HG03139 (cell line): ENCODE data around the gene EIF3D.
A peak's percentile ranks its signal among the peaks of the same experiment; 100 is the strongest.

ENCODE experiments used
- ATAC-seq: cut with Tn5 transposase; IDR thresholded peaks from one replicate; pipeline ENCODE4 v1.9.1; 2021; ENCODE audit not compliant: unreplicated experiment

Gene EIF3D

GRCh38 chr22:36510384-36510783 is 18.6 kb downstream of the EIF3D start:
- no peak for ATAC-seq

GRCh38 chr22:36507518-36508010 is 21.4 kb downstream of the EIF3D start:
- ATAC-seq = no peak

GRCh38 chr22:36506637-36507517 is 22.1 kb downstream of the EIF3D start, which contains the start of gene FOXRED2:
TSS of gene FOXRED2 (minus strand) at chr22:36507040. CDS start at chr22:36506422, 618 bp downstream.
- ATAC-seq = peak; percentile 66

- ATAC-seq = no peak
Measured at GRCh38 chr22:36505998-36506635, 22.8 kb downstream of the EIF3D start.

GRCh38 chr22:36497910-36498665 is 30.9 kb downstream of the EIF3D start:
- no peak for ATAC-seq

- ATAC-seq = no peak
Measured at GRCh38 chr22:36493690-36494110, 35.3 kb downstream of the EIF3D start.

- no peak for ATAC-seq
Measured at GRCh38 chr22:36492109-36492508, 36.9 kb downstream of the EIF3D start.

GRCh38 chr22:36491155-36491554 is 37.8 kb downstream of the EIF3D start:
- ATAC-seq = no peak

GRCh38 chr22:36486619-36487384 is 42.2 kb downstream of the EIF3D start:
- ATAC-seq = no peak

GRCh38 chr22:36481393-36482168 is 47.4 kb downstream of the EIF3D start, which contains the start of gene TXN2:
TSS of gene TXN2 (minus strand) at chr22:36481640. CDS start at chr22:36480837, 803 bp downstream.
- ATAC-seq = peak; percentile 77

GRCh38 chr22:36480941-36481392 is 48.0 kb downstream of the EIF3D start:
- ATAC-seq = no peak

GRCh38 chr22:36478966-36479365 is 50.0 kb downstream of the EIF3D start:
- ATAC-seq = no peak

GRCh38 chr22:36475341-36475740 is 53.6 kb downstream of the EIF3D start:
- no peak for ATAC-seq

- no peak for ATAC-seq
Measured at GRCh38 chr22:36472689-36473088, 56.3 kb downstream of the EIF3D start.

- no peak for ATAC-seq
Measured at GRCh38 chr22:36471341-36471821, 57.6 kb downstream of the EIF3D start.

- ATAC-seq = no peak
Measured at GRCh38 chr22:36470994-36471331, 58.0 kb downstream of the EIF3D start.

GRCh38 chr22:36470162-36470993 is 58.6 kb downstream of the EIF3D start:
- no peak for ATAC-seq

GRCh38 chr22:36469094-36469710 is 59.8 kb downstream of the EIF3D start:
- no peak for ATAC-seq
